MCF 10A (cell line): Measurements from ENCODE around the gene SNTB2. TPM values are rescaled to one million over a fixed set of nuclear protein-coding genes. Genes with fewer than 3 reads are reported as not detected.

Source experiments
- BruUV-seq: library from RNA; stranded (reverse); fragments of 400-500 nt; replicated peaks from 2 replicates; lab custom pipeline; 2021; lab: Mats Ljungman, UMichigan
- CTCF ChIA-PET: fragments of 300-600 bp; sonication (Branson Sonifier 250); formaldehyde crosslinking; extraction: SDS; loops from one replicate; lab custom pipeline; 2021; ENCODE audit warnings: antibody characterized with exemption, inconsistent platforms; lab: Yijun Ruan, JAX
- POLR2A ChIA-PET: fragments of 300-600, 350-650 bp; sonication (Branson Sonifier 250); formaldehyde crosslinking; extraction: SDS; loops from one replicate; lab custom pipeline; 2020; ENCODE audit warnings: antibody characterized with exemption, inconsistent platforms; lab: Yijun Ruan, JAX
- DNase-seq: peaks from one replicate; pipeline ENCODE4 v3.0.0-alpha.2; 2018; ENCODE audit not compliant: unreplicated experiment
- H3K27ac Mint-ChIP-seq: one replicate; pipeline ENCODE4 v1.8.0; 2022; ENCODE audit warnings: mild to moderate bottlenecking, low read depth, mixed read lengths; ENCODE audit not compliant: unreplicated experiment
- H3K27me3 Mint-ChIP-seq: one replicate; pipeline ENCODE4 v1.8.0; 2022; ENCODE audit warnings: mixed read lengths; ENCODE audit not compliant: insufficient read depth, unreplicated experiment
- H3K36me3 Mint-ChIP-seq: one replicate; pipeline ENCODE4 v1.8.0; 2022; ENCODE audit warnings: mild to moderate bottlenecking, moderate library complexity, mixed read lengths; ENCODE audit not compliant: insufficient read depth, unreplicated experiment
- H3K4me1 Mint-ChIP-seq: one replicate; pipeline ENCODE4 v1.8.0; 2022; ENCODE audit warnings: mixed read lengths; ENCODE audit not compliant: insufficient read depth, unreplicated experiment
- H3K4me3 Mint-ChIP-seq: one replicate; pipeline ENCODE4 v1.8.0; 2022; ENCODE audit warnings: mild to moderate bottlenecking, moderate library complexity, mixed read lengths; ENCODE audit not compliant: unreplicated experiment
- H3K9me3 Mint-ChIP-seq: one replicate; pipeline ENCODE4 v1.8.0; 2022; ENCODE audit warnings: mixed read lengths; ENCODE audit not compliant: unreplicated experiment
- CTCF ChIP-seq: fragments of 200-600 bp; IDR thresholded peaks from one replicate; pipeline ENCODE4 v1.8.0; 2022; ENCODE audit warnings: antibody characterized with exemption, mild to moderate bottlenecking; ENCODE audit not compliant: unreplicated experiment
- intact Hi-C: fragments of 100-400 bp; cut with micrococcal nuclease; formaldehyde crosslinking; loops from 2 replicates; pipeline ENCODE4 v1.14.1; 2022
- total RNA-seq: library from RNA; stranded (reverse); gene quantifications from 2 replicates; pipeline ENCODE4 v1.2.3, GENCODE V29; 2022

Gene SNTB2
- total RNA-seq, 1 experiment from 2014 or later, result 20.2 TPM

- DNase-seq, result no peak
- intact Hi-C loops, result no loop called here
- Mint-ChIP-seq H3K36me3 (peaks cover 39% of the 10 kb centered on the region), H3K9me3 (no peaks in the 10 kb centered on the region), H3K27ac (no peak overlapping the region), H3K4me1 (no peaks in the 10 kb centered on the region), H3K4me3 (no peak overlapping the region), H3K27me3 (no peaks in the 10 kb centered on the region)
- ChIA-PET POLR2A (interaction anchor here (0.6 to 1.2 kb wide), 3 partner anchors 12 to 18 kb away, joined by 3 read pairs; no protein-coding TSS in a partner anchor), CTCF (interaction anchor here (0.6 to 1.7 kb wide), 7 partner anchors 12 to 361 kb away, joined by 3 to 4 read pairs (median 3); no protein-coding TSS in a partner anchor)
- TF ChIP-seq CTCF, result no peak
- BruUV-seq, result no TSS peak
Observed at GRCh38 chr16:69260019-69260418, 73.1 kb downstream of the SNTB2 start.

- H3K27me3 Mint-ChIP-seq, result no peaks in the 10 kb centered on the region
- no peaks in the 10 kb centered on the region for H3K9me3 Mint-ChIP-seq
- no TSS peak for BruUV-seq
- H3K4me3 Mint-ChIP-seq, result no peak overlapping the region
- no peak for DNase-seq
- POLR2A ChIA-PET, result interaction anchor here (0.6 to 1.2 kb wide), 3 partner anchors 11 to 18 kb away, joined by 3 read pairs; no protein-coding TSS in a partner anchor
- intact Hi-C loops, result no loop called here
- H3K27ac Mint-ChIP-seq, result no peak overlapping the region
- TF ChIP-seq CTCF, result no peak
- CTCF ChIA-PET, result interaction anchor here (0.6 to 1.7 kb wide), 6 partner anchors 11 to 361 kb away, joined by 3 to 4 read pairs (median 3); no protein-coding TSS in a partner anchor
- peaks cover 41% of the 10 kb centered on the region for H3K36me3 Mint-ChIP-seq
- no peaks in the 10 kb centered on the region for H3K4me1 Mint-ChIP-seq
Observed at GRCh38 chr16:69260506-69260905, 73.5 kb downstream of the SNTB2 start.

- Mint-ChIP-seq H3K27me3 (no peaks in the 10 kb centered on the region), H3K4me1 (no peaks in the 10 kb centered on the region), H3K9me3 (no peaks in the 10 kb centered on the region), H3K36me3 (peaks cover 25% of the 10 kb centered on the region), H3K4me3 (no peak overlapping the region), H3K27ac (no peak overlapping the region)
- intact Hi-C loops, result no loop called here
- DNase-seq, result no peak
- TF ChIP-seq CTCF, result no peak
- BruUV-seq, result no TSS peak
- CTCF ChIA-PET, result interaction anchor here (0.7 kb wide), 2 partner anchors 305 to 1354 kb away, joined by 3 read pairs; no protein-coding TSS in a partner anchor
- POLR2A ChIA-PET, result no interaction called here
Observed at GRCh38 chr16:69266334-69267063, 79.5 kb downstream of the SNTB2 start.

GRCh38 chr16:69267633-69268032, 80.7 kb downstream of the SNTB2 start:
- ChIA-PET CTCF (interaction anchor here (1.0 to 1.4 kb wide), 4 partner anchors 17 to 65 kb away, joined by 3 to 5 read pairs (median 4); no protein-coding TSS in a partner anchor), POLR2A (interaction anchor here (0.9 to 2.0 kb wide), 3 partner anchors 9 to 110 kb away, joined by 4 to 6 read pairs (median 4); no protein-coding TSS in a partner anchor)
- no peak for TF ChIP-seq CTCF
- H3K36me3 Mint-ChIP-seq, result peaks cover 17% of the 10 kb centered on the region
- no TSS peak for BruUV-seq
- DNase-seq, result no peak
- H3K4me3 Mint-ChIP-seq, result no peak overlapping the region
- no peaks in the 10 kb centered on the region for H3K27me3 Mint-ChIP-seq
- H3K27ac Mint-ChIP-seq, result no peak overlapping the region
- intact Hi-C loops, result no loop called here
- H3K4me1 Mint-ChIP-seq, result no peaks in the 10 kb centered on the region
- H3K9me3 Mint-ChIP-seq, result no peaks in the 10 kb centered on the region
